IPS-NIHi7 (cell line): ENCODE data around the gene JSRP1.
"Not testable (repeated sequence)": the region's sequence is repeated elsewhere in the genome, so short reads cannot be mapped to it uniquely, and the experiment has no call there.

ENCODE experiments used
- DNase-seq: peaks from one replicate; pipeline ENCODE4 v3.0.0; 2012; ENCODE audit warnings: mixed read lengths; ENCODE audit errors: extremely low spot score

Gene JSRP1

GRCh38 chr19:2282062-2282861 lies 26.0 kb upstream of the JSRP1 start, which contains the start of gene PEAK3:
PEAK3 (minus strand) TSS chr19:2282175; CDS start chr19:2280931, 1,244 bp downstream.
- peak; percentile 70 for DNase-seq

GRCh38 chr19:2281265-2282061 lies 25.2 kb upstream of the JSRP1 start:
- DNase-seq = not testable (repeated sequence)

- no peak for DNase-seq
Observed at GRCh38 chr19:2280633-2281264, 24.5 kb upstream of the JSRP1 start.

- no peak for DNase-seq
Observed at GRCh38 chr19:2278459-2279158, 22.4 kb upstream of the JSRP1 start.

- DNase-seq = no peak
Observed at GRCh38 chr19:2277138-2277537, 20.9 kb upstream of the JSRP1 start.

GRCh38 chr19:2276429-2276986 lies 20.3 kb upstream of the JSRP1 start:
- no peak for DNase-seq

- peak; percentile 17 for DNase-seq
Observed at GRCh38 chr19:2275588-2276428, 19.6 kb upstream of the JSRP1 start.

GRCh38 chr19:2274931-2275535 lies 18.8 kb upstream of the JSRP1 start:
- peak; percentile 83 for DNase-seq

GRCh38 chr19:2274185-2274711 lies 18.0 kb upstream of the JSRP1 start:
- DNase-seq = no peak

GRCh38 chr19:2273356-2274184 lies 17.4 kb upstream of the JSRP1 start:
- DNase-seq = peak; percentile 93

- no peak for DNase-seq
Observed at GRCh38 chr19:2271234-2272103, 15.3 kb upstream of the JSRP1 start.

- peak; percentile 66 for DNase-seq
Observed at GRCh38 chr19:2270423-2271233, 14.4 kb upstream of the JSRP1 start.

- DNase-seq = no peak
Observed at GRCh38 chr19:2270157-2270422, 13.9 kb upstream of the JSRP1 start.

GRCh38 chr19:2269244-2270156 lies 13.3 kb upstream of the JSRP1 start:
- peak; percentile 100 for DNase-seq

- no peak for DNase-seq
Observed at GRCh38 chr19:2268861-2269243, 12.6 kb upstream of the JSRP1 start.

- DNase-seq = no peak
Observed at GRCh38 chr19:2268480-2268830, 12.2 kb upstream of the JSRP1 start.
